BJ (cell line): ENCODE data around the gene SPSB1. TPM values are rescaled to one million over a fixed set of nuclear protein-coding genes. Genes with fewer than 3 reads are reported as not detected.

Source experiments
- CTCF ChIA-PET: fragments of 350-600 bp; formaldehyde crosslinking; extraction: SDS; loops from one replicate; lab custom pipeline; 2021; ENCODE audit warnings: antibody characterized with exemption, inconsistent platforms; lab: Yijun Ruan, JAX
- POLR2A ChIA-PET: fragments of 300-600 bp; sonication (Branson Sonifier 250); formaldehyde crosslinking; extraction: SDS; loops from one replicate; lab custom pipeline; 2021; ENCODE audit warnings: antibody characterized with exemption; lab: Charles Lee
- DNase-seq: peaks from one replicate; pipeline ENCODE4 v3.0.0-alpha.2; 2011; ENCODE audit warnings: low read depth
- H3K27me3 ChIP-seq: 2 replicates; pipeline ENCODE4 v1.6.0; 2011; ENCODE audit warnings: low read length; ENCODE audit not compliant: control insufficient read depth, insufficient read depth
- H3K36me3 ChIP-seq: 2 replicates; pipeline ENCODE4 v1.5.1; 2011; ENCODE audit warnings: low read length; ENCODE audit not compliant: control insufficient read depth, insufficient read depth
- H3K4me3 ChIP-seq: 2 replicates; pipeline ENCODE4 v1.5.1; 2011; ENCODE audit warnings: low read depth, mild to moderate bottlenecking, control low read depth, low read length
- CTCF ChIP-seq: IDR thresholded peaks from 2 replicates; pipeline ENCODE4 v1.5.1; 2011; ENCODE audit warnings: low read depth, mild to moderate bottlenecking, control low read depth, inconsistent platforms, low read length, moderate library complexity; ENCODE audit not compliant: insufficient read depth
- polyA plus RNA-seq: library from polyadenylated mRNA; depleted of rRNA; stranded (reverse); fragments of >200 nt; gene quantifications from 2 replicates; pipeline ENCODE4 v1.2.3, GENCODE V29; 2011

The SPSB1 gene
- polyA plus RNA-seq, 1 experiment, result 19.8 TPM

- peaks cover 1% of the 10 kb centered on the region; the same call in 1 of the 2 replicates for H3K27me3 ChIP-seq
- DNase-seq, result no peak
- CTCF ChIA-PET, result interaction anchor here (1.2 to 1.7 kb wide), 2 partner anchors 9 to 80 kb away, joined by 4 read pairs; no protein-coding TSS in a partner anchor
- no peaks in the 10 kb centered on the region for H3K36me3 ChIP-seq
- no peak for TF ChIP-seq CTCF
- POLR2A ChIA-PET, result no interaction called here
- no peak overlapping the region for H3K4me3 ChIP-seq
Measured at GRCh38 chr1:9376430-9376829, 83.7 kb downstream of the SPSB1 start.

- TF ChIP-seq CTCF, result no peak
- ChIA-PET POLR2A (no interaction called here), CTCF (interaction anchor here (1.2 to 3.4 kb wide), 3 partner anchors 8 to 79 kb away, joined by 4 to 11 read pairs (median 4); no protein-coding TSS in a partner anchor)
- DNase-seq, result no peak
- no peaks in the 10 kb centered on the region for H3K36me3 ChIP-seq
- H3K4me3 ChIP-seq, result no peak overlapping the region
- H3K27me3 ChIP-seq, result peaks cover 1% of the 10 kb centered on the region; the same call in 1 of the 2 replicates
Measured at GRCh38 chr1:9376886-9377333, 84.2 kb downstream of the SPSB1 start.

- POLR2A ChIA-PET, result no interaction called here
- H3K4me3 ChIP-seq, result no peak overlapping the region
- H3K27me3 ChIP-seq, result peaks cover 5% of the 10 kb centered on the region; the same call in 1 of the 2 replicates
- DNase-seq, result no peak
- TF ChIP-seq CTCF, result no peak
- no peaks in the 10 kb centered on the region for H3K36me3 ChIP-seq
- CTCF ChIA-PET, result interaction anchor here (3.4 kb wide), 1 partner anchor 10 kb away, joined by 11 read pairs; no protein-coding TSS in a partner anchor
Measured at GRCh38 chr1:9378801-9379200, 86.1 kb downstream of the SPSB1 start.

- H3K27me3 ChIP-seq, result peaks cover 5% of the 10 kb centered on the region; the same call in 1 of the 2 replicates
- H3K36me3 ChIP-seq, result no peaks in the 10 kb centered on the region
- ChIA-PET POLR2A (no interaction called here), CTCF (interaction anchor here (1.0 kb wide), 1 partner anchor 8 kb away, joined by 3 read pairs; no protein-coding TSS in a partner anchor)
- TF ChIP-seq CTCF, result no peak
- no peak for DNase-seq
- no peak overlapping the region for H3K4me3 ChIP-seq
Measured at GRCh38 chr1:9380711-9381110, 88.0 kb downstream of the SPSB1 start.

GRCh38 chr1:9382643-9383491, 90.2 kb downstream of the SPSB1 start:
- Histone ChIP-seq H3K27me3 (peaks cover 5% of the 10 kb centered on the region; the same call in 1 of the 2 replicates), H3K36me3 (no peaks in the 10 kb centered on the region), H3K4me3 (no peak overlapping the region)
- no peak for TF ChIP-seq CTCF
- CTCF ChIA-PET, result no interaction called here
- DNase-seq, result no peak
- POLR2A ChIA-PET, result no interaction called here
